A172 (cell line): ENCODE measurements around the gene FEM1A. TPM values are rescaled to one million over a fixed set of nuclear protein-coding genes. Genes with fewer than 3 reads are reported as not detected.

Experiments used
- DNase-seq: peaks from one replicate; pipeline ENCODE4 v3.0.0-alpha.2; 2015; ENCODE audit warnings: low spot score
- total RNA-seq: library from RNA; depleted of rRNA; stranded (reverse); fragments of >200 nt; shearing (Covaris generic); gene quantifications from 2 replicates; pipeline ENCODE4 v1.2.3, GENCODE V29; 2014; rRNA removed

The FEM1A gene
- total RNA-seq, 1 experiment from 2014 or later = 11.6 TPM

DNA sequence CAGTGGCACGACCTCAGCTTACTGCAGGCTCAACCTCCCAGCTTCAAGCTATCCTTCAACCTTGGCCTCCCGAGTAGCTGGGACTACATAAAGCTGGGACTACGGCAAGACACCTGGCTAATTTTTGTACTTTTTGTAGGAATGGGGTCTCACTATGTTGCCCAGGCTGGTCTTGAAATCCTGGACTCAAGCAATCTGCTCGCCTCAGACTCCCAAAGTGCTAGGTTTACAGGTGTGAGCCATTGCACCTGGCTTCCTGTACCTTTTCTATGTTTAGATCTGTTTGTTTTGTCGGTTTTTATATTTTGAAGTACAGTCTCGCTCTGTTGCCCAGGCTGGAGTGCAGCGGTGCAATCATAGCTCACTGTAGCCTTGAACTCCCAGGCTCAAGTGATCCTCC lies 57.5 kb downstream of the FEM1A start:
- DNase-seq = no peak

Other genes starting within 250 kb of the FEM1A start
- gene SEMA6B, start 232.1 kb upstream of the FEM1A start, total RNA-seq = 29.2 and 34.1 TPM in 2 replicates
- gene TNFAIP8L1, start 152.2 kb upstream of the FEM1A start, total RNA-seq = 7.5 and 9.5 TPM in 2 replicates
- gene MYDGF, start 121.4 kb upstream of the FEM1A start, total RNA-seq = 200 and 211 TPM in 2 replicates
- 81.8 and 93.3 TPM in 2 replicates for gene DPP9, start 67.9 kb upstream of the FEM1A start, total RNA-seq
- 1.4 and 2.9 TPM in 2 replicates for gene TICAM1, start 40.0 kb downstream of the FEM1A start, total RNA-seq
- 175 and 198 TPM in 2 replicates for gene PLIN3, start 75.9 kb downstream of the FEM1A start, total RNA-seq
- gene ARRDC5, start 111.2 kb downstream of the FEM1A start, total RNA-seq = not detected in 2 replicates
- gene UHRF1, start 117.8 kb downstream of the FEM1A start, total RNA-seq = 110 and 118 TPM in 2 replicates
- 13.4 and 16.4 TPM in 2 replicates for gene KDM4B, start 177.4 kb downstream of the FEM1A start, total RNA-seq